ENCODE measurements around the gene KCNG2.

- TF ChIP-seq, protein P1, sequence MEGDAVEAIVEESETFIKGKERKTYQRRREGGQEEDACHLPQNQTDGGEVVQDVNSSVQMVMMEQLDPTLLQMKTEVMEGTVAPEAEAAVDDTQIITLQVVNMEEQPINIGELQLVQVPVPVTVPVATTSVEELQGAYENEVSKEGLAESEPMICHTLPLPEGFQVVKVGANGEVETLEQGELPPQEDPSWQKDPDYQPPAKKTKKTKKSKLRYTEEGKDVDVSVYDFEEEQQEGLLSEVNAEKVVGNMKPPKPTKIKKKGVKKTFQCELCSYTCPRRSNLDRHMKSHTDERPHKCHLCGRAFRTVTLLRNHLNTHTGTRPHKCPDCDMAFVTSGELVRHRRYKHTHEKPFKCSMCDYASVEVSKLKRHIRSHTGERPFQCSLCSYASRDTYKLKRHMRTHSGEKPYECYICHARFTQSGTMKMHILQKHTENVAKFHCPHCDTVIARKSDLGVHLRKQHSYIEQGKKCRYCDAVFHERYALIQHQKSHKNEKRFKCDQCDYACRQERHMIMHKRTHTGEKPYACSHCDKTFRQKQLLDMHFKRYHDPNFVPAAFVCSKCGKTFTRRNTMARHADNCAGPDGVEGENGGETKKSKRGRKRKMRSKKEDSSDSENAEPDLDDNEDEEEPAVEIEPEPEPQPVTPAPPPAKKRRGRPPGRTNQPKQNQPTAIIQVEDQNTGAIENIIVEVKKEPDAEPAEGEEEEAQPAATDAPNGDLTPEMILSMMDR (tag by site-specific recombination; IDR thresholded peaks at IDR 0.05), result no peak
- TF ChIP-seq ZNF121 (tag by site-specific recombination; IDR thresholded peaks at IDR 0.05) (no peak), ZBTB8A (tag by site-specific recombination; IDR thresholded peaks at IDR 0.05) (no peak), BCL11A (tag by site-specific recombination; IDR thresholded peaks at IDR 0.05; ENCODE audit: low read depth) (no peak), ZBTB26 (tag by site-specific recombination; optimal IDR thresholded peaks at IDR 0.05) (no peak), YY1 (tag by site-specific recombination; IDR thresholded peaks at IDR 0.05) (no peak), ZNF629 (tag by site-specific recombination; IDR thresholded peaks at IDR 0.05) (no peak), ZNF626 (tag by site-specific recombination; IDR thresholded peaks at IDR 0.05) (no peak)
Observed at GRCh38 chr18:79780547-79780946, 17.2 kb upstream of the KCNG2 start.
